ENCODE results near the gene ISOC2.
A peak's percentile ranks its signal among the peaks of the same experiment; 100 is the strongest.

The ISOC2 gene

DNA sequence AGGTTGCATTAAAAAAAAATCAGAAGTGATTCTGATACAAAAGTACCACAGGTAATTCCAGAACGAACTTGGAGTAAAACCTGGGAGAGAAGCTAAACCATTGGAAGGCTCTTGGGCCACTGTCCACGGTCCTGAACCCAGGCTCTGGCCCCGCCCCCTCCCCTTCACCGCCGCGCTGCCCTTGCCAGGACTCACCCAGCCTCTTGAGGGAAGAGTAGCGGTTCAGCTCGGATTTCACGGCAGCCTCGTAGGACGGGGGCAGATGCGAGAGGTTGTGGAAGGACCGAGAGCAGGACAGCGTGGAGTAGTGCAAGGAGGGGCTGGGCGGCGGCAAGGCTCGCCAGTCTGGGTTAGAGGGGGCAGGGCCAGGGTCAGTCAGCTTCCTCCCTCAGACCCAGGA is 24.0 kb downstream of the ISOC2 start:
- peak; percentile 79 for ATAC-seq (ENCODE audit: insufficient read depth, low read depth)
- Histone ChIP-seq H3K79me2 (ENCODE audit: insufficient read depth, low read length) (no peaks in the 10 kb centered on the region), H3K27me3 (ENCODE audit: insufficient read depth, low read length, poor library complexity) (peaks cover 9% of the 10 kb centered on the region), H3K4me3 (ENCODE audit: low read depth in 1 of 2, low read length in 2 of 2) (no peak overlapping the region), H3K9ac (ENCODE audit: low read depth, low read length) (no peak overlapping the region), H2AFZ (ENCODE audit: low read depth, low read length) (no peak overlapping the region), H3K27ac (ENCODE audit: low read length) (no peak overlapping the region), H3K36me3 (ENCODE audit: insufficient read depth, low read length) (no peaks in the 10 kb centered on the region), H3K9me3 (ENCODE audit: insufficient read depth, low read length, severe bottlenecking) (no peaks in the 10 kb centered on the region), H3K4me2 (ENCODE audit: insufficient read depth, low read length) (no peak overlapping the region), H4K20me1 (ENCODE audit: insufficient read depth, low read length) (peaks cover 12% of the 10 kb centered on the region), H3K4me1 (ENCODE audit: insufficient read depth, low read length) (no peaks in the 10 kb centered on the region)
- TF ChIP-seq CTCF (IDR thresholded peaks at IDR 0.05; ENCODE audit: borderline replicate concordance, extremely low read depth, low read length, poor library complexity, severe bottlenecking) = no peak
- DNase-seq = peak; percentile 54

DNA sequence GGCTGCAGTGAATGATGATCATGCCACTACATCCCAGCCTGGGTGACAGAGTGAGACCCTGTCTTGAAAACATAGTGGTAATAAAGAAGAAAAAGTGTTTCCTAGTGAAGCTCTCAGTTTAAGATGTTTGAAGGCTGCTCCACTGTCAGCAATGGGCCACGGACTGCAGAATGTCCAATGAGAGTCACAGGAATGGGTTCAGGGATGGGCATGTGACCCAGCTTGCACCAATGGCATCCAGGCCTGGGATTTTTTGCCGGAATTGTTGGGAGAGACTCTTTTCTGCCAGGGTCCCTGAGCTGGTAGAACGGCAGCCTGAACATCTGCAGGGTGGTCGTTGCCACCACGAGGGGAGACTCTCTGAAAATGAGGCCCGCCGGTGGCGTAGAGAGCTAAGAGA is 24.6 kb downstream of the ISOC2 start:
- no peak overlapping the region for H3K4me2 ChIP-seq (ENCODE audit: insufficient read depth, low read length)
- no peaks in the 10 kb centered on the region for H3K79me2 ChIP-seq (ENCODE audit: insufficient read depth, low read length)
- H3K4me3 ChIP-seq (ENCODE audit: low read depth in 1 of 2, low read length in 2 of 2) = no peak overlapping the region
- ATAC-seq (ENCODE audit: insufficient read depth, low read depth) (no peak), DNase-seq (no peak)
- no peak overlapping the region for H3K9ac ChIP-seq (ENCODE audit: low read depth, low read length)
- H3K27ac ChIP-seq (ENCODE audit: low read length) = no peak overlapping the region
- H3K4me1 ChIP-seq (ENCODE audit: insufficient read depth, low read length) = no peaks in the 10 kb centered on the region
- TF ChIP-seq EZH2 (IDR thresholded peaks at IDR 0.05; ENCODE audit: borderline replicate concordance, low read depth, low read length, severe bottlenecking) (no peak), CTCF (IDR thresholded peaks at IDR 0.05; ENCODE audit: borderline replicate concordance, extremely low read depth, low read length, poor library complexity, severe bottlenecking) (no peak)
- H3K9me3 ChIP-seq (ENCODE audit: insufficient read depth, low read length, severe bottlenecking) = no peaks in the 10 kb centered on the region
- peaks cover 12% of the 10 kb centered on the region for H4K20me1 ChIP-seq (ENCODE audit: insufficient read depth, low read length)
- no peak overlapping the region for H2AFZ ChIP-seq (ENCODE audit: low read depth, low read length)
- no peaks in the 10 kb centered on the region for H3K36me3 ChIP-seq (ENCODE audit: insufficient read depth, low read length)
- H3K27me3 ChIP-seq (ENCODE audit: insufficient read depth, low read length, poor library complexity) = peaks cover 6% of the 10 kb centered on the region

DNA sequence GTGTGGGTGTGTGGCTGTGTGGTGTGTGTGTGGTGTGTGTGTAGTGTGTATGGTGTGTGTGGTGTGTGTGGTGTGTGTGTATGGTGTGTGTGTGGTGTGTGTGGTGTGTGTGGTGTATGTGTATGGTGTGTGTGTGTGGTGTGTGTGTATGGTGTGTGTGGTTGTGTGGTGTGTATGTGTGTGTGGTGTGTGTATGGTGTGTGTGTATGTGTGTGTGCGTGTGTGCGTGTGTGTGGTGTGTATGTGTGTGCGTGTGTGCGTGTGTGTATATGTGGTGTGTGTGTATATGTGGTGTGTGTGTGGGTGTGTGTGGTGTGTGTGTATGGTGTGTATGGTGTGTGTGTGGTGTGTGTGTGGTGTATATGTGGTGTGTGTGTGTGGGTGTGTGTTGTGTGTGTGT is 26.4 kb downstream of the ISOC2 start:
- Histone ChIP-seq H3K36me3 (ENCODE audit: insufficient read depth, low read length) (no peaks in the 10 kb centered on the region), H4K20me1 (ENCODE audit: insufficient read depth, low read length) (0 out of 2 replicates have a peak, but pooled peaks cover 6% of the 10 kb centered on the region), H3K4me3 (ENCODE audit: low read depth in 1 of 2, low read length in 2 of 2) (no peak overlapping the region), H3K9ac (ENCODE audit: low read depth, low read length) (no peak overlapping the region), H3K4me2 (ENCODE audit: insufficient read depth, low read length) (no peak overlapping the region), H3K4me1 (ENCODE audit: insufficient read depth, low read length) (no peaks in the 10 kb centered on the region), H3K27me3 (ENCODE audit: insufficient read depth, low read length, poor library complexity) (no peaks in the 10 kb centered on the region), H3K79me2 (ENCODE audit: insufficient read depth, low read length) (no peaks in the 10 kb centered on the region), H2AFZ (ENCODE audit: low read depth, low read length) (no peak overlapping the region), H3K9me3 (ENCODE audit: insufficient read depth, low read length, severe bottlenecking) (no peaks in the 10 kb centered on the region), H3K27ac (ENCODE audit: low read length) (no peak overlapping the region)
- TF ChIP-seq CTCF (IDR thresholded peaks at IDR 0.05; ENCODE audit: borderline replicate concordance, extremely low read depth, low read length, poor library complexity, severe bottlenecking) (no peak), EZH2 (IDR thresholded peaks at IDR 0.05; ENCODE audit: borderline replicate concordance, low read depth, low read length, severe bottlenecking) (no peak)
- no peak for DNase-seq
- ATAC-seq (ENCODE audit: insufficient read depth, low read depth) = no peak

GRCh38 chr19:55434356-55434919 is 27.0 kb downstream of the ISOC2 start:
- ATAC-seq (ENCODE audit: insufficient read depth, low read depth) (no peak), DNase-seq (no peak)
- TF ChIP-seq CTCF (IDR thresholded peaks at IDR 0.05; ENCODE audit: borderline replicate concordance, extremely low read depth, low read length, poor library complexity, severe bottlenecking) (no peak), EZH2 (IDR thresholded peaks at IDR 0.05; ENCODE audit: borderline replicate concordance, low read depth, low read length, severe bottlenecking) (no peak)
- no peaks in the 10 kb centered on the region for H3K4me1 ChIP-seq (ENCODE audit: insufficient read depth, low read length)
- no peaks in the 10 kb centered on the region for H3K36me3 ChIP-seq (ENCODE audit: insufficient read depth, low read length)
- no peaks in the 10 kb centered on the region for H3K79me2 ChIP-seq (ENCODE audit: insufficient read depth, low read length)
- H3K27ac ChIP-seq (ENCODE audit: low read length) = no peak overlapping the region
- H4K20me1 ChIP-seq (ENCODE audit: insufficient read depth, low read length) = 0 out of 2 replicates have a peak, but pooled peaks cover 6% of the 10 kb centered on the region
- H3K9ac ChIP-seq (ENCODE audit: low read depth, low read length) = no peak overlapping the region
- no peaks in the 10 kb centered on the region for H3K9me3 ChIP-seq (ENCODE audit: insufficient read depth, low read length, severe bottlenecking)
- no peak overlapping the region for H2AFZ ChIP-seq (ENCODE audit: low read depth, low read length)
- H3K27me3 ChIP-seq (ENCODE audit: insufficient read depth, low read length, poor library complexity) = no peaks in the 10 kb centered on the region
- no peak overlapping the region for H3K4me3 ChIP-seq (ENCODE audit: low read depth in 1 of 2, low read length in 2 of 2)
- H3K4me2 ChIP-seq (ENCODE audit: insufficient read depth, low read length) = no peak overlapping the region

Data from DND-41 (cell line).